ES-I3 (cell line): ENCODE data around the gene IRF7.

Experiments used
- H3K36me3 ChIP-seq: 2 replicates; pipeline ENCODE4 v1.6.1; 2013; ENCODE audit warnings: mild to moderate bottlenecking, low read length, control low read depth, moderate library complexity; ENCODE audit not compliant: insufficient read depth
- H3K4me1 ChIP-seq: 2 replicates; pipeline ENCODE4 v1.6.1; 2013; ENCODE audit warnings: mild to moderate bottlenecking, control low read depth, low read length; ENCODE audit not compliant: insufficient read depth
- H3K9ac ChIP-seq: 2 replicates; pipeline ENCODE4 v1.6.1; 2013; ENCODE audit warnings: low read depth, mild to moderate bottlenecking, low read length, moderate library complexity
- H3K9me3 ChIP-seq: 2 replicates; pipeline ENCODE4 v1.6.1; 2013; ENCODE audit warnings: mild to moderate bottlenecking, low read length, moderate library complexity; ENCODE audit not compliant: control insufficient read depth, insufficient read depth

The IRF7 gene

DNA sequence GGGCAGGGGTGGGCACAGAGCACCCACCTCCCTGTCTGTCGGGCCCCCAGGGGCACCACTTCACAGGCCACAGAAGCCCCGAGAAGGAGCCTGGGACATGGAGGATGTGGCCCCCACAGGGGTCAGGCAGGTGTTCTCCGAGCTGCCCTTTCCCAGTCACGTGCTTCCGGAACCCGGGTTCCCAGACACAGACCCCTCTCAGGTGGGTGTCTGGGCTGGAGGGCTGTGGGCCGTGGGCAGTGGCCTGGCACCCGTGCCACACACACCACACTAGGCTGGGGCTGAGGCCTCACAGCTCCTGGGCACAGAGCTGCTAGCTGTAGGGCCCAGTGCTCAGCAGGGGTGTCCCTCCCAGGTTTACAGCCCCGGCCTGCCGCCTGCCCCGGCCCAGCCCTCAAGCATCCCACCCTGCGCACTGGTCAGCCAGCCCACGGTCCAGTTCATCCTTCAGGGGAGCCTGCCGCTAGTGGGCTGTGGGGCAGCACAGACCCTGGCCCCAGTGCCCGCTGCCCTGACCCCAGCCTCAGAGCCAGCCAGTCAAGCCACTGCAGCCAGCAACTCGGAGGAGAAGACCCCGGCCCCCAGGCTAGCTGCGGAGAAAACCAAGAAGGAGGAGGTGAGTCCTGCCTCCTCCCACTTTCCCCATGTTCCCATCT, 5.5 kb downstream of the IRF7 start:
- Histone ChIP-seq H3K9ac (no peak overlapping the region), H3K9me3 (no peaks in the 10 kb centered on the region), H3K4me1 (no peaks in the 10 kb centered on the region; the same call in 1 of the 2 replicates), H3K36me3 (peaks cover 15% of the 10 kb centered on the region)

DNA sequence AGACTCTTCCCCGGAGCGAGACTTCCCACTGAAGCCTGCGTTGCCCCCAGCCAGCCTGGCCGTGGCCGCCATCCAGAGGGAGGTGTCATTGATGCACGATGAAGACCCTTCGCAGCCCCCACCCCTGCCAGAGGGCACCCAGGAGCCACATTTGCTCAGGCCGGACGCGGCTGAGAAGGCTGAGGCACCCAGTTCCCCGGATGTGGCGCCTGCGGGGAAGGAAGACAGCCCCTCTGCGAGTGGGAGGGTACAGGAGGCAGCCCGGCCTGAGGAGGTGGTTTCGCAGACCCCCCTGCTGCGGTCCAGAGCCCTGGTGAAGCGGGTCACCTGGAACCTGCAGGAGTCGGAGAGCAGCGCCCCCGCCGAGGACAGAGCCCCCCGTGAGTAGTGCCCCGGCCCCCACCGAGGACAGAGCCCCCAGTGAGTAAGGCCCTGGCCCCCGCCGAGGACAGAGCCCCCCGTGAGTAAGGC, 6.4 kb downstream of the IRF7 start:
- Histone ChIP-seq H3K9ac (no peak overlapping the region), H3K36me3 (peaks cover 22% of the 10 kb centered on the region), H3K4me1 (no peaks in the 10 kb centered on the region; the same call in 1 of the 2 replicates), H3K9me3 (no peaks in the 10 kb centered on the region)

DNA sequence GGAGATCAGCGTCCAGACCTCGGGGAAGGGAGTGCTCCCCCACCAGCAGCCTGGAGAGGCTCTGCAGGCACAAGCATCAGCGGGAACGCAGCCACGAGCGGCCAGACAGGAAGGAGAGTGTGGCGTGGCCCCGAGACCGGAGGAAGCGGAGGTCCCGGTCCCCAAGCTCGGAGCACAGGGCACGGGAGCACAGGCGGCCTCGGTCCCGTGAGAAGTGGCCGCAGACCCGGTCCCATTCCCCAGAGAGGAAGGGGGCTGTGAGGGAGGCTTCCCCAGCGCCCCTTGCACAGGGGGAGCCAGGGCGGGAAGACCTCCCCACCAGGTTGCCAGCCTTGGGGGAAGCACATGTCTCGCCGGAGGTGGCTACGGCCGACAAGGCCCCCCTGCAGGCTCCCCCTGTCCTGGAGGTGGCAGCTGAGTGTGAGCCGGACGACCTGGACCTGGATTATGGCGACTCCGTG, 6.9 kb downstream of the IRF7 start:
- Histone ChIP-seq H3K36me3 (peaks cover 27% of the 10 kb centered on the region), H3K9ac (no peak overlapping the region), H3K9me3 (no peaks in the 10 kb centered on the region), H3K4me1 (no peaks in the 10 kb centered on the region; the same call in 1 of the 2 replicates)

DNA sequence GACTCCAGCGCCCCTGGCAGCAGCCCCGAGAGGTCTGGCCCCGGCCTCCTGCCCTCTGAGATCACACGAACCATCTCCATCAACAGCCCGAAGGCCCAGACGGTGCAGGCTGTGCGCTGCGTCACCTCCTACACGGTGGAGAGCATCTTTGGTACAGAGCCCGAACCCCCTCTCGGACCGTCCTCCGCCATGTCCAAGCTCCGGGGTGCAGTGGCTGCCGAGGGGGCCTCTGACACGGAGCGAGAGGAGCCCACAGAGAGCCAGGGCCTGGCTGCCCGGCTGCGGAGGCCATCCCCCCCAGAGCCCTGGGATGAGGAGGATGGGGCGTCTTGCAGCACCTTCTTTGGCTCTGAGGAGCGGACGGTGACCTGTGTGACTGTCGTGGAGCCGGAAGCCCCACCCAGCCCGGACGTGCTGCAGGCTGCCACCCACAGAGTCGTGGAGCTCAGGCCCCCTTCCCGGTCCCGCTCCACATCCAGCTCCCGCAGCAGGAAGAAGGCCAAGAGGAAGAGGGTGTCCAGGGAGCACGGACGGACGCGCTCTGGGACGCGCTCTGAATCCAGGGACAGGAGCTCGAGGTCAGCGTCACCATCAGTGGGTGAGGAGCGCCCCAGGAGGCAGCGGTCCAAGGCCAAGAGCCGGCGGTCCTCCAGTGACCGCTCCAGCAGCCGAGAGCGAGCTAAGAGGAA, 7.6 kb downstream of the IRF7 start:
- H3K36me3 ChIP-seq: peaks cover 27% of the 10 kb centered on the region
- no peaks in the 10 kb centered on the region for H3K9me3 ChIP-seq
- no peak overlapping the region for H3K9ac ChIP-seq
- H3K4me1 ChIP-seq: no peaks in the 10 kb centered on the region; the same call in 1 of the 2 replicates

DNA sequence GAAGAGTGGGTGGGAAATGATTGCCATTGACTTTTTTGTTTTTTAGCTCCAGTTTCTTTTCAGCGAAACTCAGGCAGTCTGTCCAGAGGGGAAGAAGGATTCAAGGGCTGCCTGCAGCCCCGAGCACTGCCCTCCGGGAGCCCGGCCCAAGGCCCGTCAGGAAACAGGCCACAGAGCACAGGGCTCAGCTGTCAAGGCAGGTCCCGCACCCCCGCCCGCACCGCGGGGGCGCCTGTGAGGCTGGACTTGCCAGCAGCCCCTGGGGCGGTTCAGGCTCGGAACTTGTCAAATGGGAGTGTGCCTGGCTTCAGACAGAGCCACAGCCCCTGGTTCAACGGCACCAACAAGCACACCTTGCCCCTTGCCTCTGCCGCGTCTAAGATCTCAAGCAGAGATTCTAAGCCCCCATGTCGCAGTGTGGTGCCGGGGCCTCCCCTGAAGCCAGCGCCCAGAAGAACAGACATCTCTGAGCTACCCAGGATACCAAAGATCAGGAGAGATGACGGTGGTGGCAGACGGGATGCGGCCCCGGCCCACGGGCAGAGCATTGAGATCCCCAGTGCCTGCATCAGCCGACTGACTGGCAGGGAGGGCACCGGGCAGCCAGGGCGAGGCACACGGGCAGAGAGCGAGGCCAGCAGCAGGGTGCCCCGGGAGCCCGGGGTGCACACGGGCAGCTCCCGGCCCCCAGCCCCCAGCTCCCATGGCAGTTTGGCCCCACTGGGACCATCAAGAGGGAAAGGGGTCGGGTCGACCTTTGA, 8.6 kb downstream of the IRF7 start:
- H3K9ac ChIP-seq: no peak overlapping the region
- H3K9me3 ChIP-seq: no peaks in the 10 kb centered on the region
- no peaks in the 10 kb centered on the region for H3K4me1 ChIP-seq
- H3K36me3 ChIP-seq: peaks cover 26% of the 10 kb centered on the region

DNA sequence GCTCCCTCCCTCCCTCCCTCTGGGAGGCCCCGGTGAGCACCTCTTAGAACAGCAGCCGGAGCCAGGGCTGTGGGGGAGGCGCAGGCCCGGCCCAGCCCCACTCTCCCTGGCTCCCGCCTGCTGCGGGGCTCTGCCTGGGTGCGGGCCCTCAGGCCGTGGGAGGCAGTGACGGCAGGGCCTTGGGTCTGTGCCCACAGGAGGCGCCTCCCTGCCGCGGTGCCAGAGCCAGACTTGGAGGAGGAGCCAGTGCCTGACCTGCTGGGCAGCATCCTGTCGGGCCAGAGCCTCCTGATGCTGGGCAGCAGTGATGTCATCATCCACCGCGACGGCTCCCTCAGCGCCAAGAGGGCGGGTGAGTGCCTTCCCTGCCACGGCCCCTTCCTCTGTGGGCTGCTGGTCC, 9.5 kb downstream of the IRF7 start:
- no peak overlapping the region for H3K9ac ChIP-seq
- H3K36me3 ChIP-seq: peaks cover 30% of the 10 kb centered on the region

DNA sequence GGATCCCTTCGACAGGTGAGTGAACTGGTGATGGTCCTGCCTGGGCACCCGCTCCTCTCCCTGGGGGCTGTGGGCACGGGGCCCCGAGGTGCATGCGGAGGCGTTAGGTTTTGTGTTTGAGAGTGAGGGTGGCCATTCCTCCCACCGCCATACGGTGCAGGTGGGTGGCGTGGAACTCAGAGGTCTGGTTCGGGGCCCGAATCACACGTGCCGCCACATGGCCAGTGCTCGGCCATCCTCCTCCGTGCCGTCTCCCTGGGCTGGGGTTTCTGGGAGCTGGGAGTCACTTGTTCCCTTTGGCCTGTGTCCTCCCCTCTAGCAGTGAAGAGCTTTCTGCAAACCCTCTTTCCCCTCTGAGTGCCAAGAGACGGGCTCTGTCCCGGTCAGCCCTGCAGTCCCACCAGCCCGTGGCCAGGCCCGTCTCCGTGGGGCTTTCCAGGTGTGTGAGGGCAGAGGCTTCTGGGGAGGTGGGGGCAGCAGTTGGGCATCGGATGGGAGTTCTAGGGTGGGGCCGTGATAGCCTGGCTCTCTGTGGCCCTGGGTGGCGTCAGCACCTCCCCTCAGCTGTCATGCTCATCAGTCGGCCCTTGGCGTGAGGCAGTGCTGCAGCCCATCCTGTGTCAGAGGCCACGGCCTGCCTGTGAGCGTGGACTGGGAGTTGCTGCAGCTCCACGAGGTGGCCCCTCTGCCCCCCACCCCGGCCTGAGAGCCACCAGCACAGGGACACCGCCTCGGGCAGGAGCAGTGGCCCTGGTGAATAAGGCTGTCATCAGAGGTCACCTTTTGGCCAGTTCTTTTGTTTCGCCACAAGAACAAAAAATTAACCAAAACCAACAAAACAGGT, 10.2 kb downstream of the IRF7 start:
- Histone ChIP-seq H3K9me3 (no peaks in the 10 kb centered on the region), H3K9ac (no peak overlapping the region), H3K36me3 (peaks cover 30% of the 10 kb centered on the region), H3K4me1 (no peaks in the 10 kb centered on the region)

More for the DNA sequence above, 9.5 kb downstream of the IRF7 start:
- H3K9me3 ChIP-seq: no peaks in the 10 kb centered on the region
- no peaks in the 10 kb centered on the region for H3K4me1 ChIP-seq

DNA sequence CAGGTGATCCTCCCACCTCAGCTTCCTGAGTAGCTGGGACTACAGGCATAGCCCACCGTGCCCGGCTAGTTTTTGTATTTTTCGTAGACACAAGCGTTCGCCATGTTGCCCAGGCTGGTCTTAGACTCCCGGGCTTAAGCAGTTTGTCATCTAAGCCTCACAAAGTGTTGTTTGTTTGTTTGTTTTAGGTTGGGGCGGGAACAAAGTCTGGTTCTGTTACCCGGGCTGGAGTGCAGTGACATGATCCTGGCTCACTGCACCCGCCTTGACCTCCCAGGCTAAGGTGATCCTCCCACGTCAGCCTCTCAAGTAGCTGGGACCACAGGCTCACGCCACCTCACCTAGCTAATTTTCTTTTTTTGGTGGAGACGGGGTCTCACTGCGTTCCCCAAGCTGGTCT, 12.6 kb downstream of the IRF7 start:
- Histone ChIP-seq H3K9ac (no peak overlapping the region), H3K9me3 (no peaks in the 10 kb centered on the region), H3K36me3 (peaks cover 34% of the 10 kb centered on the region), H3K4me1 (no peaks in the 10 kb centered on the region)

DNA sequence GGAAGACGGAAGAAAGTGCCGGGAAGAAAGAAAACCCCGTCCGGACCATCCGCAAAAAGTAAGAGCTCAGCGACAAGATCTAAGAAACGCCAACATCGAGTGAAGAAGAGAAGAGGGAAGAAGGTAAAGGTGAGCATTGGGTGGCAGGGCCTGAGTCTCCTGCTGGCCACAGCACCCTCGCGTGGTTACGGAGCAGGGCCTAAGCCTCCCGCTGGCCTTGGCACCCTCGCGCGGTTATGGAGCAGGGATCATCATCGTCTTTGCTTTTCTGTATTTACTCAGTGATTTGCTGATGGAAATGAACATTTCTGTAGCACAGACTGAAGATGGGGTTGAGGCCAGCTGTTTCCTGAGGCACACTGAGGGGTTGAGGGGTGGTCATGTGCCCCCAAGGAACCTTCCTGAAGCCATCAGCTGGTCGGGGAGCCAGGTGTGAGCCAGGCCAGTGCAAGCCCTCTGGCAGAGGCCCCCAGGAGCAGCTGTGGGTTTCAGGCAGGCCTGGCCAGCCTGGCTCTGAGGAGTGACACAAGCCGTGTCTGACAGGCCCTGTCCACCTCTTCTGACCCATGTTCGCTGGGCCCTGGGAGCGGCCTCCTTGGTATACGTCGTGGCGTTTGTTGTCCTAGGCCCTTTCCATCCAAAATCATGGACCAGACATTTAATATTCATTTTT, 14.0 kb downstream of the IRF7 start:
- Histone ChIP-seq H3K9me3 (no peaks in the 10 kb centered on the region), H3K4me1 (no peaks in the 10 kb centered on the region), H3K9ac (no peak overlapping the region), H3K36me3 (peaks cover 29% of the 10 kb centered on the region)

DNA sequence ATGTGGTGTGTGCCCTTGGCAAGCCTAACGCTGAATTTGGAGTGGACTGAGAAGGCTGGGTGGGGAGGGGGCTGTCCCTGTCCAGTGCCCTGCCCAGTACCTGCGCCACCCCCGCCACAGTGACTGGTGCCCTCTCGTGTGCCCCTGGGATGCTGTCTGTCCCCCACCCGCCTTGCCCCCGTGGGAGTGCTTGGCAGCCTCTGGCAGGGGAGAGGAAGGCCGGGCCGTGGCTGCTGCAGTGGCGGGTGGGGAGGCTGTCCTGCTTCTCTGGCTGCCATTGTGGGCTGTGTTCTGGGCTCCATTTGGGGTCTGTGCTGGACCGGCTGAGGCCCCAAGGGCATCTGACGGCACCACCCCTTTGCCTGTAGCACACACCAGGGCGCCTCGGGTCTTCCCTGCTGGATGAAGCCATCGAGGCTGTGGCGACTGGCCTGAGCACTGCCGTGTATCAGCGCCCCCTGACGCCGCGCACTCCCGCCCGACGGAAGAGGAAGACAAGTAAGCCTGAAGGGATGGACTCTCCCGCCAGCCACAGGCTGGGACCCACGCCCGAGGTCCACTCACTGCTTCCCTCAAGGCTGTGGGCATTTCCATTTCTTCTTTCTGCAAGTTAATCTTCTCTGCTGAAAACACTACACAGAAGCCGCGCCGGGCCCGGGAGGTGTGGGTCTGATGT, 17.6 kb downstream of the IRF7 start:
- Histone ChIP-seq H3K4me1 (no peaks in the 10 kb centered on the region), H3K9ac (no peak overlapping the region), H3K36me3 (peaks cover 26% of the 10 kb centered on the region), H3K9me3 (no peaks in the 10 kb centered on the region)

DNA sequence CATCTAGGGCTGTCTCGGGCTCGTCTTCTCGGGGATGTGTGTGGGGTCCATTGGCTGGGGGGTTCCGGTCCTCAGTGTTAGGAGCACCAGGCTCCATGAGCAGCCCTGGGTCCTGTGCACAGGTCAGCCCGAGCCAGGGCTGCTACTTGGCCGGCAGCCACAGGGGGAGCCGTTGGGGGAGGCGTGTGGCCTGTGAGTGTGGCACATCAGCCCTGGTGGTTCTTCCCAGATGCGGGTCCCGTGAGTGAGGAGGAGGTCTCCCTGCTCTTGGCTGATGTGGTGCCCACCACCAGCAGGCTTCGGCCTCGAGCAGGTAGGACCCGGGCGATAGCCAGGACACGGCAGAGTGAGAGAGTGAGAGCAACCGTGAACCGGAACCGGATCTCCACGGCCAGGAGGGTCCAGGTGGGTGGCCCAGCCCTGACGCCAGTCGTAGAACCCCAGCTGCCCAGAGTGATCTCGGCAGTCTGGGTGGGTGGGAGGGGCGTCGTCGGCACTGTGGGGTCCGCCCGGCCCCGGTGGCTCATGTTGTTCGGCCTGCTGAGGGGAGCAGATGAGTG, 18.5 kb downstream of the IRF7 start:
- Histone ChIP-seq H3K36me3 (peaks cover 27% of the 10 kb centered on the region), H3K9me3 (no peaks in the 10 kb centered on the region), H3K4me1 (no peaks in the 10 kb centered on the region), H3K9ac (no peak overlapping the region)

DNA sequence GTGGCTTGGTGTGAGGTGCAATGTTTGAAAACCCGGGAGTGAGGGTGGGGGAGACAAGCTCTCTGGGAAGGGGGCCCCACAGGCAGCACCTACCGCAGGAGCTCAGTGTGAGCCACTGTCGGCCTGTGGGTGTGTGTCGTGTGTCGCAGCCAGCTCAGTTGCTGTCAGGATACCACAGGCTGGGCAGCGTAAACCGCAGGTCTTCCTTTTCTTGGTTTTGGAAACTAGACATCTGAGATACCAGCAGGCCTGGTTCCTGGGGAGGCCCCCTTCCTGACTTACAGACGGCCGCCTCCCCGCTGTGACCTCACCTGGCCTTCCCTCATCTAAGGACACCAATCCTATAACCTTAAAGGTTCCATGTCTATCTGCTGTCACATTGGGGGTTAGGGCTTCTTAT, 19.4 kb downstream of the IRF7 start:
- Histone ChIP-seq H3K36me3 (peaks cover 21% of the 10 kb centered on the region), H3K4me1 (no peaks in the 10 kb centered on the region), H3K9me3 (no peaks in the 10 kb centered on the region), H3K9ac (no peak overlapping the region)

DNA sequence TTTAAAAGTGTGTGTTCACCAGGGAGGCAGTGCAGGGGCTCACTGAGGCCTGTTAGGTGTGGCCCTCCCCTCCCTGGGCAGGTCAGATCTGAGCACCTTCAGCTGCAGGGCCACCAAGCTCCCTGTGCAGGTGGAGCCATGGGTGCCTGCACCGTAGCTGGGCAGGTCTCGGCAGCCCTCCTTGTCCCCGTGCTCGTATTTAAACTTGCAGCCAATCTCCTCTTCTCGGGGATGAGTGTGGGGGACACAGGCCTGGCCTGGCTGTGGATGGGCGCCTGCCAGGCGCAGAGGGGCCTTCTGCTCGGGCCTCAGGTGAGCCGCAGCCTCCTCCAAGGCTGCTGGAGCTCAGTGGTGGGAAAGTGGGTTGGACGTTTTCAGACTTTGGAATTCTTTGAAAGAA, 20.4 kb downstream of the IRF7 start:
- H3K4me1 ChIP-seq: no peaks in the 10 kb centered on the region
- H3K9me3 ChIP-seq: no peaks in the 10 kb centered on the region
- H3K9ac ChIP-seq: no peak overlapping the region
- peaks cover 20% of the 10 kb centered on the region for H3K36me3 ChIP-seq
